GM19438 (cell line): ENCODE measurements around the gene RASGRP1.
A peak's percentile ranks its signal among the peaks of the same experiment; 100 is the strongest.

Experiments used
- ATAC-seq: cut with Tn5 transposase; IDR thresholded peaks from one replicate; pipeline ENCODE4 v1.9.1; 2021; ENCODE audit warnings: low read depth; ENCODE audit not compliant: unreplicated experiment

Gene RASGRP1

GRCh38 chr15:38464675-38465074, 99.9 kb downstream of the RASGRP1 start:
- ATAC-seq: no peak

GRCh38 chr15:38463893-38464292, 100.7 kb downstream of the RASGRP1 start:
- no peak for ATAC-seq

GRCh38 chr15:38461066-38461833, 103.4 kb downstream of the RASGRP1 start:
- no peak for ATAC-seq

GRCh38 chr15:38460543-38460942, 104.1 kb downstream of the RASGRP1 start:
- ATAC-seq: no peak

GRCh38 chr15:38459480-38459879, 105.1 kb downstream of the RASGRP1 start:
- no peak for ATAC-seq

- ATAC-seq: no peak
These were observed 106.0 kb downstream of the RASGRP1 start for GRCh38 chr15:38458646-38459045.

GRCh38 chr15:38455092-38455491, 109.5 kb downstream of the RASGRP1 start:
- ATAC-seq: no peak

GRCh38 chr15:38454696-38455090, 109.9 kb downstream of the RASGRP1 start:
- ATAC-seq: no peak

- peak; percentile 79 for ATAC-seq
These were observed 110.5 kb downstream of the RASGRP1 start, which contains the start of gene FAM98B for GRCh38 chr15:38453971-38454695. TSS of gene FAM98B (plus strand) at chr15:38454127. CDS start at chr15:38454162, 35 bp downstream.

GRCh38 chr15:38441130-38441519, 123.5 kb downstream of the RASGRP1 start:
- no peak for ATAC-seq

GRCh38 chr15:38440353-38441129, 124.1 kb downstream of the RASGRP1 start:
- ATAC-seq: peak; percentile 88
